Neural cell (in vitro differentiated cells): ENCODE measurements around the gene PDE6G. TPM values are rescaled to one million over a fixed set of nuclear protein-coding genes. Genes with fewer than 3 reads are reported as not detected.

Source experiments
- H2AFZ ChIP-seq: fragments of 200-600, 300-800 bp; sonication (generic), shearing (Covaris generic); 2 replicates; pipeline ENCODE4 v1.6.0; 2014; ENCODE audit warnings: low read depth, mild to moderate bottlenecking, antibody characterized with exemption, low read length, moderate library complexity
- H3F3A ChIP-seq: fragments of 200-600 bp; shearing (Covaris generic); 2 replicates; pipeline ENCODE4 v1.6.1; 2016; ENCODE audit warnings: mild to moderate bottlenecking, moderate library complexity, mixed read lengths, antibody characterized with exemption, low read length; ENCODE audit not compliant: insufficient read depth, poor library complexity, severe bottlenecking
- H3K27ac ChIP-seq: fragments of 200-600, 300-800 bp; sonication (generic), shearing (Covaris generic); 2 replicates; pipeline ENCODE4 v1.5.1; 2014; ENCODE audit warnings: mild to moderate bottlenecking, low read length, moderate library complexity
- H3K27me3 ChIP-seq: fragments of 300-800, 200-600 bp; sonication (generic), shearing (Covaris generic); 2 replicates; pipeline ENCODE4 v1.6.0; 2014; ENCODE audit warnings: mild to moderate bottlenecking, low read depth, low read length, moderate library complexity; ENCODE audit not compliant: insufficient read depth
- H3K36me3 ChIP-seq: fragments of 300-800, 200-600 bp; sonication (generic), shearing (Covaris generic); 2 replicates; pipeline ENCODE4 v1.5.1; 2014; ENCODE audit warnings: mild to moderate bottlenecking, antibody characterized with exemption, low read length, moderate library complexity; ENCODE audit not compliant: insufficient read depth
- H3K4me2 ChIP-seq: fragments of 300-800, 200-600 bp; sonication (generic), shearing (Covaris generic); 2 replicates; pipeline ENCODE4 v1.6.0; 2014; ENCODE audit warnings: mild to moderate bottlenecking, low read length
- H3K4me3 ChIP-seq: fragments of 300-800, 200-600 bp; sonication (generic), shearing (Covaris generic); 2 replicates; pipeline ENCODE4 v1.5.1; 2014; ENCODE audit warnings: mild to moderate bottlenecking, low read length, moderate library complexity
- H3K79me2 ChIP-seq: fragments of 200-600 bp; shearing (Covaris generic); replicated peaks from 2 replicates; pipeline ENCODE4 v1.6.0; 2014; ENCODE audit warnings: mild to moderate bottlenecking, low read length, moderate library complexity; ENCODE audit not compliant: insufficient read depth
- H3K9ac ChIP-seq: fragments of 300-800, 200-600 bp; sonication (generic), shearing (Covaris generic); 2 replicates; pipeline ENCODE4 v1.6.1; 2016; ENCODE audit warnings: mild to moderate bottlenecking, low read length, mixed read lengths
- H3K9me2 ChIP-seq: fragments of 200-600 bp; shearing (Covaris generic); 2 replicates; pipeline ENCODE4 v1.6.1; 2016; ENCODE audit warnings: mild to moderate bottlenecking, low read length, mixed read lengths; ENCODE audit not compliant: insufficient read depth
- H3K9me3 ChIP-seq: fragments of 200-600, 300-800 bp; sonication (generic), shearing (Covaris generic); 2 replicates; pipeline ENCODE4 v1.6.1; 2016; ENCODE audit warnings: mild to moderate bottlenecking, mixed run types, low read length, moderate library complexity, mixed read lengths
- H4K20me1 ChIP-seq: fragments of 200-600 bp; shearing (Covaris generic); 2 replicates; pipeline ENCODE4 v1.6.1; 2016; ENCODE audit warnings: mild to moderate bottlenecking, mixed run types; ENCODE audit not compliant: insufficient read depth
- CTCF ChIP-seq: fragments of 450-650 bp; IDR thresholded peaks from 2 replicates; pipeline ENCODE4 v1.5.1; 2014; ENCODE audit warnings: antibody characterized with exemption, mild to moderate bottlenecking, moderate library complexity; ENCODE audit not compliant: poor library complexity, severe bottlenecking
- EP300 ChIP-seq: fragments of 450-650 bp; conservative IDR thresholded peaks from 2 replicates; pipeline ENCODE4 v1.6.1; 2014; ENCODE audit warnings: antibody characterized with exemption, mild to moderate bottlenecking, moderate library complexity; ENCODE audit not compliant: poor library complexity, severe bottlenecking
- EZH2 ChIP-seq: fragments of 200-600, 300-800 bp; shearing (Covaris generic), sonication (generic); IDR thresholded peaks from 2 replicates; pipeline ENCODE4 v1.6.1; 2014; ENCODE audit warnings: antibody characterized with exemption, low read length, borderline replicate concordance, mild to moderate bottlenecking; ENCODE audit not compliant: insufficient read depth, poor library complexity, severe bottlenecking
- MXI1 ChIP-seq: fragments of 450-650 bp; conservative IDR thresholded peaks from 2 replicates; pipeline ENCODE4 v1.6.1; 2014; ENCODE audit warnings: antibody characterized with exemption, mild to moderate bottlenecking; ENCODE audit not compliant: poor library complexity, severe bottlenecking
- POLR2AphosphoS5 ChIP-seq: IDR thresholded peaks from 2 replicates; pipeline ENCODE4 v1.6.1; 2012
- RAD21 ChIP-seq: fragments of 450-650 bp; conservative IDR thresholded peaks from 2 replicates; pipeline ENCODE4 v1.6.1; 2014; ENCODE audit warnings: antibody characterized with exemption, mild to moderate bottlenecking, moderate library complexity
- SMC3 ChIP-seq: fragments of 450-650 bp; conservative IDR thresholded peaks from 2 replicates; pipeline ENCODE4 v1.6.1; 2014; ENCODE audit warnings: antibody characterized with exemption, mild to moderate bottlenecking, moderate library complexity; ENCODE audit not compliant: poor library complexity
- TAF1 ChIP-seq: IDR thresholded peaks from 2 replicates; pipeline ENCODE4 v1.6.1; 2012; ENCODE audit warnings: low read depth
- polyA plus RNA-seq: library from polyadenylated mRNA; depleted of rRNA; stranded (reverse); fragments of >200 nt; gene quantifications from 2 replicates; pipeline ENCODE4 v1.2.3, GENCODE V29; 2014
- TF ChIP-seq, protein P1 (sequence below): IDR thresholded peaks from 2 replicates; pipeline ENCODE4 v1.6.1; 2012; ENCODE audit warnings: borderline replicate concordance

The PDE6G gene
- polyA plus RNA-seq, 1 donor from 2014 or later = not detected

GRCh38 chr17:81644496-81644895, 11.8 kb downstream of the PDE6G start:
- no peak overlapping the region for H3K9ac ChIP-seq

GRCh38 chr17:81641825-81642489, 14.4 kb downstream of the PDE6G start:
- Histone ChIP-seq H3K9me3 (no peaks in the 10 kb centered on the region), H3K4me2 (no peak overlapping the region), H3K79me2 (no peaks in the 10 kb centered on the region), H3K36me3 (no peaks in the 10 kb centered on the region), H3K4me3 (no peak overlapping the region), H3K9me2 (no peaks in the 10 kb centered on the region), H3K27me3 (no peaks in the 10 kb centered on the region), H3K27ac (no peak overlapping the region), H3F3A (no peaks in the 10 kb centered on the region), H3K9ac (no peak overlapping the region), H2AFZ (no peak overlapping the region), H4K20me1 (no peaks in the 10 kb centered on the region)
- TF ChIP-seq EZH2 (no peak), MXI1 (no peak), CTCF (no peak), SMC3 (no peak), POLR2AphosphoS5 (no peak)
- TF ChIP-seq, protein P1, sequence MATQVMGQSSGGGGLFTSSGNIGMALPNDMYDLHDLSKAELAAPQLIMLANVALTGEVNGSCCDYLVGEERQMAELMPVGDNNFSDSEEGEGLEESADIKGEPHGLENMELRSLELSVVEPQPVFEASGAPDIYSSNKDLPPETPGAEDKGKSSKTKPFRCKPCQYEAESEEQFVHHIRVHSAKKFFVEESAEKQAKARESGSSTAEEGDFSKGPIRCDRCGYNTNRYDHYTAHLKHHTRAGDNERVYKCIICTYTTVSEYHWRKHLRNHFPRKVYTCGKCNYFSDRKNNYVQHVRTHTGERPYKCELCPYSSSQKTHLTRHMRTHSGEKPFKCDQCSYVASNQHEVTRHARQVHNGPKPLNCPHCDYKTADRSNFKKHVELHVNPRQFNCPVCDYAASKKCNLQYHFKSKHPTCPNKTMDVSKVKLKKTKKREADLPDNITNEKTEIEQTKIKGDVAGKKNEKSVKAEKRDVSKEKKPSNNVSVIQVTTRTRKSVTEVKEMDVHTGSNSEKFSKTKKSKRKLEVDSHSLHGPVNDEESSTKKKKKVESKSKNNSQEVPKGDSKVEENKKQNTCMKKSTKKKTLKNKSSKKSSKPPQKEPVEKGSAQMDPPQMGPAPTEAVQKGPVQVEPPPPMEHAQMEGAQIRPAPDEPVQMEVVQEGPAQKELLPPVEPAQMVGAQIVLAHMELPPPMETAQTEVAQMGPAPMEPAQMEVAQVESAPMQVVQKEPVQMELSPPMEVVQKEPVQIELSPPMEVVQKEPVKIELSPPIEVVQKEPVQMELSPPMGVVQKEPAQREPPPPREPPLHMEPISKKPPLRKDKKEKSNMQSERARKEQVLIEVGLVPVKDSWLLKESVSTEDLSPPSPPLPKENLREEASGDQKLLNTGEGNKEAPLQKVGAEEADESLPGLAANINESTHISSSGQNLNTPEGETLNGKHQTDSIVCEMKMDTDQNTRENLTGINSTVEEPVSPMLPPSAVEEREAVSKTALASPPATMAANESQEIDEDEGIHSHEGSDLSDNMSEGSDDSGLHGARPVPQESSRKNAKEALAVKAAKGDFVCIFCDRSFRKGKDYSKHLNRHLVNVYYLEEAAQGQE = no peak

More at GRCh38 chr17:81644496-81644895, 11.8 kb downstream of the PDE6G start:
- H3K4me3 ChIP-seq = no peak overlapping the region
- H3K9me3 ChIP-seq = peaks cover 7% of the 10 kb centered on the region
- no peak overlapping the region for H2AFZ ChIP-seq
- no peak overlapping the region for H3K27ac ChIP-seq
- H3K4me2 ChIP-seq = no peak overlapping the region
- no peaks in the 10 kb centered on the region for H3K9me2 ChIP-seq
- H3K36me3 ChIP-seq = no peaks in the 10 kb centered on the region
- no peaks in the 10 kb centered on the region for H4K20me1 ChIP-seq
- no peaks in the 10 kb centered on the region for H3K79me2 ChIP-seq
- no peaks in the 10 kb centered on the region for H3F3A ChIP-seq
- peaks cover 11% of the 10 kb centered on the region for H3K27me3 ChIP-seq
- TF ChIP-seq EP300 = no peak
- no peak for TF ChIP-seq MXI1
- TF ChIP-seq SMC3 = no peak
- TF ChIP-seq, protein P1 = no peak
- TF ChIP-seq CTCF = no peak
- no peak for TF ChIP-seq TAF1
- TF ChIP-seq POLR2AphosphoS5 = no peak
- TF ChIP-seq EZH2 = no peak
- no peak for TF ChIP-seq RAD21
